Naive B cell (primary cell): Measurements from ENCODE around the gene MPP3. TPM values are rescaled to one million over a fixed set of nuclear protein-coding genes. Genes with fewer than 3 reads are reported as not detected.

Source experiments
- ATAC-seq, 2 donors: fragments of 150-1000 bp; cut with Tn5 transposase; 2 replicates each; pipeline ENCODE4 v1.10.0; 2021; ENCODE audit warnings: low read depth in 2 of 2, mild to moderate bottlenecking in 2 of 2, moderate library complexity in 2 of 2
- DNase-seq: peaks from one replicate; pipeline ENCODE4 v3.0.0; 2022
- H3K27ac Mint-ChIP-seq, 6 donors: one replicate each; pipeline ENCODE4 v1.8.0; 2020 to 2022; ENCODE audit warnings: mild to moderate bottlenecking in 6 of 6, mixed read lengths in 6 of 6, moderate library complexity in 5 of 6, inconsistent platforms in 2 of 6
- H3K27me3 Mint-ChIP-seq, 3 donors: one replicate each; pipeline ENCODE4 v1.8.0; 2021 to 2022; ENCODE audit warnings: mixed read lengths in 3 of 3, mild to moderate bottlenecking in 1 of 3
- H3K36me3 Mint-ChIP-seq, 2 donors: one replicate each; pipeline ENCODE4 v1.8.0; 2020 to 2022; ENCODE audit warnings: mixed read lengths in 2 of 2, inconsistent platforms in 1 of 2, mild to moderate bottlenecking in 1 of 2
- H3K4me1 Mint-ChIP-seq, 3 donors: one replicate each; pipeline ENCODE4 v1.8.0; 2020 to 2022; ENCODE audit warnings: mixed read lengths in 3 of 3, inconsistent platforms in 1 of 3, mild to moderate bottlenecking in 1 of 3, moderate library complexity in 1 of 3
- H3K4me3 Mint-ChIP-seq, 8 donors: one replicate each; pipeline ENCODE4 v1.8.0; 2020 to 2022; ENCODE audit warnings: mild to moderate bottlenecking in 8 of 8, mixed read lengths in 8 of 8, moderate library complexity in 8 of 8, inconsistent platforms in 2 of 8
- H3K9me3 Mint-ChIP-seq, 7 donors: one replicate each; pipeline ENCODE4 v1.8.0; 2020 to 2022; ENCODE audit warnings: mixed read lengths in 7 of 7, mild to moderate bottlenecking in 5 of 7, inconsistent platforms in 2 of 7, moderate library complexity in 1 of 7
- polyA plus RNA-seq, 6 donors: library from polyadenylated mRNA; unstranded; fragments of 300-500 nt; fragmentation: Illumina TruSeq; gene quantifications; one replicate each; pipeline ENCODE4 v1.2.3, GENCODE V29; 2021; ENCODE audit warnings: low read depth in 6 of 6

MPP3 gene
- polyA plus RNA-seq, 6 donors from 2014 or later, result not detected

GRCh38 chr17:43818966-43819365 is 14.0 kb downstream of the MPP3 start:
- Mint-ChIP-seq H3K4me3 (no peak overlapping the region), H3K9me3 (no peaks in the 10 kb centered on the region), H3K27ac (no peak overlapping the region), H3K4me1 (no peaks in the 10 kb centered on the region), H3K27me3 (peaks cover 0 to 23% (median 12%) of the 10 kb centered on the region in 3 donors), H3K36me3 (no peaks in the 10 kb centered on the region)
- DNase-seq (no peak), ATAC-seq (no peak)

- H3K4me3 Mint-ChIP-seq, result peak overlapping the region in 1 of 8 donors; percentile 41
- DNase-seq, result no peak
- H3K36me3 Mint-ChIP-seq, result no peaks in the 10 kb centered on the region
- H3K27ac Mint-ChIP-seq, result no peak overlapping the region
- no peak for ATAC-seq
- peaks cover 0 to 30% (median 19%) of the 10 kb centered on the region in 3 donors for H3K27me3 Mint-ChIP-seq
- H3K4me1 Mint-ChIP-seq, result no peaks in the 10 kb centered on the region
- no peaks in the 10 kb centered on the region for H3K9me3 Mint-ChIP-seq
Observed at GRCh38 chr17:43817826-43818225, 15.1 kb downstream of the MPP3 start.

- Mint-ChIP-seq H3K27ac (no peak overlapping the region), H3K27me3 (peaks cover 8 to 40% (median 28%) of the 10 kb centered on the region in 3 donors), H3K9me3 (no peaks in the 10 kb centered on the region), H3K4me1 (no peaks in the 10 kb centered on the region), H3K4me3 (no peak overlapping the region), H3K36me3 (no peaks in the 10 kb centered on the region)
- ATAC-seq, result no peak
- DNase-seq, result no peak
Observed at GRCh38 chr17:43816336-43817320, 16.3 kb downstream of the MPP3 start.

- no peaks in the 10 kb centered on the region for H3K36me3 Mint-ChIP-seq
- H3K27ac Mint-ChIP-seq, result no peak overlapping the region
- no peaks in the 10 kb centered on the region for H3K9me3 Mint-ChIP-seq
- ATAC-seq, result no peak
- H3K4me3 Mint-ChIP-seq, result no peak overlapping the region
- no peaks in the 10 kb centered on the region for H3K4me1 Mint-ChIP-seq
- H3K27me3 Mint-ChIP-seq, result peaks cover 13 to 47% (median 27%) of the 10 kb centered on the region in 3 donors
- DNase-seq, result no peak
Observed at GRCh38 chr17:43814714-43815113, 18.2 kb downstream of the MPP3 start.

GRCh38 chr17:43814026-43814425 is 18.9 kb downstream of the MPP3 start:
- no peak for ATAC-seq
- no peak for DNase-seq
- Mint-ChIP-seq H3K36me3 (no peaks in the 10 kb centered on the region), H3K4me3 (no peak overlapping the region), H3K27me3 (peaks cover 13 to 47% (median 27%) of the 10 kb centered on the region in 3 donors), H3K9me3 (no peaks in the 10 kb centered on the region), H3K27ac (no peak overlapping the region), H3K4me1 (no peaks in the 10 kb centered on the region)

GRCh38 chr17:43813386-43813785 is 19.6 kb downstream of the MPP3 start:
- ATAC-seq (no peak), DNase-seq (no peak)
- H3K27me3 Mint-ChIP-seq, result peaks cover 13 to 50% (median 27%) of the 10 kb centered on the region in 3 donors
- no peak overlapping the region for H3K27ac Mint-ChIP-seq
- H3K9me3 Mint-ChIP-seq, result no peaks in the 10 kb centered on the region
- H3K4me3 Mint-ChIP-seq, result no peak overlapping the region
- no peaks in the 10 kb centered on the region for H3K4me1 Mint-ChIP-seq
- no peaks in the 10 kb centered on the region for H3K36me3 Mint-ChIP-seq

GRCh38 chr17:43812396-43813265 is 20.3 kb downstream of the MPP3 start:
- no peaks in the 10 kb centered on the region for H3K4me1 Mint-ChIP-seq
- no peak overlapping the region for H3K4me3 Mint-ChIP-seq
- H3K27ac Mint-ChIP-seq, result peak overlapping the region in 1 of 6 donors; percentile 35
- H3K36me3 Mint-ChIP-seq, result no peaks in the 10 kb centered on the region
- peaks cover 16 to 52% (median 27%) of the 10 kb centered on the region in 3 donors for H3K27me3 Mint-ChIP-seq
- no peak for DNase-seq
- no peaks in the 10 kb centered on the region for H3K9me3 Mint-ChIP-seq
- ATAC-seq, result no peak

GRCh38 chr17:43810823-43811222 is 22.1 kb downstream of the MPP3 start:
- DNase-seq (no peak), ATAC-seq (no peak)
- H3K27me3 Mint-ChIP-seq, result peaks cover 16 to 50% (median 27%) of the 10 kb centered on the region in 3 donors
- H3K27ac Mint-ChIP-seq, result no peak overlapping the region
- no peaks in the 10 kb centered on the region for H3K4me1 Mint-ChIP-seq
- no peaks in the 10 kb centered on the region for H3K36me3 Mint-ChIP-seq
- no peaks in the 10 kb centered on the region for H3K9me3 Mint-ChIP-seq
- no peak overlapping the region for H3K4me3 Mint-ChIP-seq

- Mint-ChIP-seq H3K27ac (no peak overlapping the region), H3K27me3 (peaks cover 16 to 52% (median 30%) of the 10 kb centered on the region in 3 donors), H3K4me3 (no peak overlapping the region), H3K9me3 (peaks cover 0 to under 1% (median 0%) of the 10 kb centered on the region in 7 donors), H3K4me1 (no peaks in the 10 kb centered on the region), H3K36me3 (no peaks in the 10 kb centered on the region)
- ATAC-seq, result no peak
- no peak for DNase-seq
Observed at GRCh38 chr17:43810226-43810715, 22.7 kb downstream of the MPP3 start.

- Mint-ChIP-seq H3K27me3 (peaks cover 20 to 62% (median 35%) of the 10 kb centered on the region in 3 donors), H3K27ac (no peak overlapping the region), H3K36me3 (no peaks in the 10 kb centered on the region), H3K4me3 (no peak overlapping the region), H3K9me3 (peaks cover 0 to 5% (median 3%) of the 10 kb centered on the region in 7 donors), H3K4me1 (no peaks in the 10 kb centered on the region)
- no peak for ATAC-seq
- no peak for DNase-seq
Observed at GRCh38 chr17:43809121-43809520, 23.8 kb downstream of the MPP3 start.

- Mint-ChIP-seq H3K9me3 (peaks cover 0 to 5% (median 3%) of the 10 kb centered on the region in 7 donors), H3K27me3 (peaks cover 25 to 63% (median 30%) of the 10 kb centered on the region in 3 donors), H3K27ac (no peak overlapping the region), H3K4me1 (no peaks in the 10 kb centered on the region), H3K4me3 (no peak overlapping the region), H3K36me3 (no peaks in the 10 kb centered on the region)
- no peak for DNase-seq
- ATAC-seq, result no peak
Observed at GRCh38 chr17:43808076-43808475, 24.9 kb downstream of the MPP3 start.

- H3K27me3 Mint-ChIP-seq, result peaks cover 23 to 57% (median 30%) of the 10 kb centered on the region in 3 donors
- no peaks in the 10 kb centered on the region for H3K4me1 Mint-ChIP-seq
- DNase-seq (no peak), ATAC-seq (no peak)
- H3K27ac Mint-ChIP-seq, result no peak overlapping the region
- H3K9me3 Mint-ChIP-seq, result peaks cover 0 to 5% (median 3%) of the 10 kb centered on the region in 7 donors
- H3K36me3 Mint-ChIP-seq, result no peaks in the 10 kb centered on the region
- no peak overlapping the region for H3K4me3 Mint-ChIP-seq
Observed at GRCh38 chr17:43805117-43805516, 27.8 kb downstream of the MPP3 start.

GRCh38 chr17:43803758-43804157 is 29.2 kb downstream of the MPP3 start:
- ATAC-seq (no peak), DNase-seq (no peak)
- no peak overlapping the region for H3K27ac Mint-ChIP-seq
- H3K4me1 Mint-ChIP-seq, result no peaks in the 10 kb centered on the region
- H3K4me3 Mint-ChIP-seq, result no peak overlapping the region
- peaks cover 0 to 5% (median 3%) of the 10 kb centered on the region in 7 donors for H3K9me3 Mint-ChIP-seq
- no peaks in the 10 kb centered on the region for H3K36me3 Mint-ChIP-seq
- H3K27me3 Mint-ChIP-seq, result peaks cover 23 to 55% (median 36%) of the 10 kb centered on the region in 3 donors
